CD4-positive, alpha-beta T cell treated with Interleukin-12 subunit alpha and Interleukin-12 subunit beta, for 1 hour (primary cell): ENCODE measurements around the gene SEMA3E.
"Not testable (repeated sequence)": the region's sequence is repeated elsewhere in the genome, so short reads cannot be mapped to it uniquely, and the experiment has no call there.

ENCODE experiments used
- DNase-seq: peaks from one replicate; pipeline ENCODE4 v3.0.0-alpha.2; 2020

The SEMA3E gene

DNA sequence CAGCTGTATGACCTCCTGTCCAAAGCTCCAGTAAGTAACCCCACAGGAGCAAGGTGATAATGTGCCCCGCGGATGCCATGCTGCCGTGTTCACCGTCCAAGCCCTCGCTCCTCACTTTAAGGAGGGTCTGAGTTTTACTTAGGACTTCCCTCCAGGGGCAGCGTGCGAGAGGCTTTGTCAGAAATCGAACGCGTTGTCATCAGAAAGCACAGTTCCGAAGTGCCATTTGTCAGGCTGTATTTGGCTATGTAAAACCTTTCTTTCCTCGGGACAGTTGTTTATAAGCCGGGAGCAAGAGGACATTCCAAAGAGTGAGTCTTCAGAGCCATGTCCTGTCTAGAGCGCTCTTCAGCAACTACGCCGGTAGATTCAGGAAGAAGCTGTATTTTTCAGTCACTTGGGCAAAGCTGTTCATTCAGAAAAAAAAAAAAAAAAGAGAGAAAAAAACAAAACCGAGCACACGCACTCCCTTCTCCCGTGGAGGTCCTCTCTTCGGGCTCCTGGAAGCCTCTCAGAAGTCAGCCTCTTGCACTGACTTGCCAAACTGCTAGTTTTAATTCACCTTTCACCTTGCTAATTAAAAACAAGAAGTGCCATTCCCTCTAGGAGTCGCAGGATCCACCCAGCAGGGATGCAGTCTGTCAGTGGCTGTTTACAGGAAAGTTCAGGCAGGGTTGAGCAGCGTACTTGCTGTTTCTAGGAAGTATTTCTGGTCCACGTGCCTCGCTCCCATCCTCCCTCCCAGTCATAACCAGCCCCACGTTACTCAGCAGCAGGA lies at the start of gene SEMA3E:
Gene SEMA3E, minus strand, starts transcription at position 676 of the 778 bp plus-strand sequence.
- DNase-seq = no peak

DNA sequence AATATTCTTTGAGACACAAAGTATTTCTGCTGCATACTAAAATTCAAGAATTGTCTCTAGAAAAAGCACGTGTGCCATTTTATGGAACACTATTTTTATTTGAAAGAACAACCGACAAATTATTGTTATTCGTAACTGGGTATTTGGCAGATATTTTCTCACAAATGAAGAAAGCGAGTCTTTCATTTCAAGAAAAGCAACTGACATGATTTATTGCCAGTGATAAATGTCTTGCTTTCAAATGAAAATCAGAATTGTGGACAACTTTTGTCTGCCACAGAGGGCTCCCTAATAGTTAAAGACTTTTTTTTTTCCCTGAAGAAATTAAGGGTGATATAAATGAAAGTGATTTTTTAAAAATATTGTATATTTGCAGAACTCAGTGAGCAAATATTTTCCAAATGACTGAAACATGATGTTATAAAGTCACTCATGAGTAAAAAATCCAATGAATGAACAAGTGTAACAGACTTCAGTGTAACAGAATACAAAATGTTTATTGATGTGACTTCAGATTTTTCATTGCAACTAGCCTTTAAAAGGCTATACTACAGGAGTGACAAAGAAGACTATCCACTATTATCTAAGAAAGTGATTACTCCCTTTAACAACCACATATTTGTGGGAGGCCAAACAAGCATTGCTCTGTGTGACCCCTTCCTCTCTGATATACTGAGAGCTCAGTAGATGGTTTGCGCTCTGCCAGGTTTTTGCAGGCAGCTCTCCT lies 49.0 kb upstream of the SEMA3E start:
- DNase-seq = no peak

DNA sequence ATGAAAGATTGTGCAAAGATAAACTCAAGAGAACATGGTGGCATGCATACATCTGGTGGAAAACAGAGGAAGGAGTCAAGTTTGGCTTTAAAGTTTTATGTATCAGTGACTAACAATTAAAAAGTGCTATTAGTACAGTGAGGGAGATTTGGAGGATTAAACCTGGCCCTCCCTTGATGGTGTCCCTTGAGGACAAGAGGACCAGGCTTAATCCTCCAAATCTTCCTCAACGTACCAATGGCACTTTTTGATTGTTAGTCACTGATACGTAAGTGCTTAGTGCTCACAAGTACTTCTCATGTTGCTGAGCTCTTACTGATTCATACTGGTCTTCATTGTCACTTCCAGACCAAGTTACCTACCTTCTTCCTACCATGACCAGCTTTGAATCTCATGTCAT lies 47.2 kb upstream of the SEMA3E start:
- no peak for DNase-seq

DNA sequence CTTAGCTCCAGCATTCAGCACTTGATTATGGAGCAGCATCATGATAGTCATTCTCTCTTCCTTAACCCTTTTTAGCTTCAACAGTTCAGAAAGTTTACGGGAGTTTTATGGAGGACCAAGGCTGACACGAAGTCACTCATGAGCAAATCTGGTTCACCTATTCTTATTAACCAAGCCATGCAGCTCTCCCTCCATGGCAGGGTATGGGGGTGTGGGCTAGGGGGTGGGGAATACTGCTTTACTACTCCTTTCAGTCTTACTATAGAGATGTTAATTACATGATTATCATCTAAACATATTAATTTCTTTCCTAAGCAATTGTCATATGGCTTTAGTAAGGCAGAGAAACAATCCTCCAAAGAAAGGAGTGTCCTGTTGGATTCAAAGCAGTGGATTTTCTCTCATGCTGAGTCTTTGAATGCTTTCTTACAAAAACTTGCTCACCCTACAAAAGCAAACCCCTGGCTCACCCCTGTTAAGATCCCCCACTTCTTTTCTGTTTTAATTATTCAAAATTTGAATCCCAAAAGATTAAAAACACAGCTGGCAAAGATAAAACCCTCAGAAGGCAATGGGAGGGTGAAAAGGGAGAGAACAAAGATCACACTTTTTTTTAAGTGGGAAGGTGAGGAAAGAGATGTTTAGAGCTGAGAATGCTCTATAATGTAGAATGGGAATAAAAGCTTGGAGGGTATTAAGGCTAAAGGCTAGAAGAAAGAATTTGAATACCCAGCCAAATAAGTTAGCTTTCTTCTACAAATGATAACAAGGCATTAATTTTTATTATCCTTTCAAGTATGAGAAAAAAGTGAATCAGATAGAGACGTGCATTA lies 46.4 kb upstream of the SEMA3E start:
- no peak for DNase-seq

DNA sequence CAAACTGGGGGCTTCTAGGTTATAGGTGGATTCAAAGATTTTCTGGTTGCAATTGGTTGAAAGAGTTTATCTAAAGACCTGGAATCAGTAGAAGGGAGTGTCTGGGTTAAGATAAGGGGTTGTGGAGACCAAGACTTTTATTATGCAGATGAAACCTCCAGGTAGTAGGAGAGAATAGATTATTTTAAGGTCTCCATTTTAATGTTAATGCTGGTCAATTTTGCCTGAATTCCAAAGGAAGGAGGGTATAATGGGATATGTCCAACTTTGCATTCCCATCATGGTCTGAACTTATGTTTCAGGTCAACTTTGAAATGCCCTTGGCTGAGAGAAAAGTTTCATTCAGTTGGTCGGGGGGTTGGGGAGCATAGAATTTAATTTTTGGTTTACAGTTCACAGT lies 44.3 kb upstream of the SEMA3E start:
- no peak for DNase-seq

DNA sequence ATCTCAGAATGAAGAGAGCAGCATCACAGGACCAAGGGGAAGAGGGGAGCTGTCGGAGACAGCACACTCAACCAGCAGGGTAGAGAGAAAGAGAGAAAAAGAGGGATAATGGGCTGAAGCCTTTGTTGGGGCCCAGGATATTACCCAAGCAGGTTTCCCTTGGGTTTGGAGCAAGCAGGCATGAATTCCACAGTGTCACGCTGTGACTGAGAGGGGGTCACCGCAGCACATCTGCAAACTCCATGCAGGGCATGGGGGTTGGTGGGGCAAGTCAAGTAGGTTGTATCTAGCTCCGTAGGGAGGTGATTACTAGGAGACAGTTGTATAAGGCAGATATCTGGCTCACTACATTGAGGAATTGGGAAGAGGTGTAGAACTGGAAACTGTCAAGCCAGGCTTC lies 42.2 kb upstream of the SEMA3E start:
- no peak for DNase-seq

DNA sequence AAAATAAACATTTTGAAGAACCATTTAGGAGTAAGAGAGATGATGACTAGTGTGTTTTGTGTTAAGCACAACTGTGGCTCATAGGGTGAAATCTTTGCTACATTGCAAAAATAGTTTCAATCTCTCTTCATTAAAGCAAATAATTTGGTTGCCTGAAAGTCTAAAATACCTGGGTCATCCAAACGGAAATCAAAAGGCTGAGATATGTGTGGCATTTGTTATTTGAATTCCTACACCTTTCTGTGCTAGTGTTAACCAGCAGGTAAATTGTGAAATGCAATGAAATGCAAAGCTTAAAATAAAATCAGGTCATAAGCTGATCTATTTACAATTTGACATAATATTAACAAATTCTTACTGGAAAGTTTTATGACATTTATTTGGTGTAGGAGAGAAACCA lies 40.9 kb upstream of the SEMA3E start:
- DNase-seq = no peak

DNA sequence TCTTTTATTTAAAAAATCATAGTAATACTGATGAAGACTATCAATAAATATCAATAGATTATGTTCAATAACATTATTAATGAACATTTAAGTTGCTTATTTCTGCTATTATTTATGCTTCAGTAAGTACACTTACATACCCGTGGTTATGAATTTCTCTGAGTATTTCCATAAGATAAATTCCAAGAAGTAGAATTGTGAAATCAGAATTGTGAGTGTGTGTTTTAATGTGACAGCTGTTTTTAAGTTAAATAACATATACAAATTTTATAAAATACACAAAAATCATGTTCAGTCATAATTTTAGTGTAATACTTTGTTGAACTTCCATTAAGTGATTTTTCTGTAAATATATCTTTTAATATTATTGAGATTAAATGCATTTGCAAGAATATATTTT lies 37.5 kb upstream of the SEMA3E start:
- DNase-seq = no peak

DNA sequence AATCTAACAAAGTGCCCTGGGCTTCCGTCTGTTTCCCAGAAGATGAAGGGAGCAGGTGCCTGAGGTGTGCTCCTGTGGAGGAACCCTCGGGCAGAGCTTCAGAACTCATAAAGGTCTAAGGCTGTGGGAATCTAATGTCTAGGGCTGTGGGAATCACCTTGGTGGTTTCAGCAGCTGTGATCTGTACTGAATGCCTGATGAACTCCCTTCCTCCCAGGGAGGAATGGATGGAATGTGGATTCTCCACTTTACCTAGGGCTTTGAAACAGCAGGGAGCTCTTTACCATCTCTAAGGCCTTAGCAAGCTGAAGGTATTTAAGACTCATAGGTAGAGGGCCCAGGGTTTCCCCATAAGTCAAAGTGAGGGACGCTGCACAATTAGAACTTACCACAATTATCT lies 36.0 kb upstream of the SEMA3E start:
- DNase-seq = no peak

DNA sequence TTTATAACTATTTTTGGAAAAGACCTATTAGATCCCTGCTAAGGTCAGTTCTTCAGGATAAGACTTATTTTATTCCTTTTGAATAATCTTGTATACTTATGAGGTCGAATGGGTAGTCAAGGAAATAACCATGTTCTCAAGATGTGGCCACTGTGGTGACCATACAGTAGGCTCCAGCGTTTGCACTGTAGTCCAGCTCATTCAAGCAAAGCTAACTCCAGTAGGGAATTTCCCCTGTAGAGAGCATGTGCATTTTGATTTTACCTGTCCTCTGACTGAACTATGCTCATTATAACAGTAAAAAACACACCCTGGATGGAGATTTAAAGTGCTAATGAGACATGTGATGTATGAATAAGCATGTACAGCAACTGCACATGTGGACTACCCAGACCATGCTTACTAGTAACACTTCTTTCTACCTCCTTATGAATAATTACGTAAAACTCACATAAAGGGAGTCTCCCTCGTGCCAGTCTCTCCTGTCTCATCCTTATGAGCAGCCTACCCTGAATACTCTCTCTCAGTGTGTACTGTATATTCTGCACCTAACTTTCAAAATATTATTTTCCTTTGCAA lies 32.4 kb upstream of the SEMA3E start:
- DNase-seq = no peak

DNA sequence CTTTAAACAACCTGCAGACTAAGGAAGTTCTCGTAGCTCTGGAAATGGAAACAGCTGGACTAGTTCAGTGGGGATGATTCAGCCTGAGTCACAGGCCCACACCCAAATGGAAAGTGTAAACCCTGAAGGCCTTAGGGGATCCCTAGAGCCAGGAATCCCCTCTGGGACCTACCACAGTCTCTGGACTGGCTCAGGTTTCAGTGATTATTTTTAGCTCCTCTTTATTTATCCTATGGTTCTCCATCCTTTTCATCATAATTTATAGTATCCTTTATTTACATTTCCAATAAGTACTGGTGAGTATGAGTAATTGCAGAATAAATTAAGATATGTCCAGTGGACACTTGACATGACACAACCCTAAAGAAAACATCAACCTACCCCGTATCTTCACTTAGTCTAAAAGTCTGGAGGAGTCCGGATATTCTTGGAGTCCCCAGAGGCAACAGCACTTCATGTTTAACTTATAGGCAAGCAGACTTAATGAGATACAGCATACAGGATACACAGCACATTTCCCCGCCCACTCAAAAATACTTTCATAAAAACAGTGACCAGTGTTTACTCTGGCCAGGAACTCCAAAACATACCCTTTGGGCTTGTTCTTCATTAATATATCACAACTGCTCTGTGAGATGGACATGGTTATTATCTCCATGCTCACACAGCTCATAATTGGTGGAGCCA lies 28.4 kb upstream of the SEMA3E start:
- DNase-seq = no peak

DNA sequence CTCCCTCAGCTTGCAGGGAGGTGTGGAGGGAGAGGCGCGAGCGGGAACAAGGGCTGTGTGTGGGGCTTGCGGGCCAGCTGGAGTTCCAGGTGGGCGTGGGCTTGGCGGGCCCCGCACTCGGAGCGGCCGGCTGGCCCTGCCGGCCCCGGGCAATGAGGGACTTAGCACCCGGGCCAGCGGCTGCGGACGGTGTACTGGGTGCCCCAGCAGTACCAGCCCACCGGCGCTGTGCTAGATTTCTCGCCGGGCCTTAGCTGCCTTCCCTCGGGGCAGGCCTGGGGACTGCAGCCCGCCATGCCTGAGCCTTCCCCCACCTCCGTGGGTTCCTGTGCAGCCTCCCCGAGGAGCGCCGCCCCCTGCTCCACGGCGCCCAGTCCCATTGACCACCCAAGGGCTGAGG lies 24.4 kb upstream of the SEMA3E start:
- not testable (repeated sequence) for DNase-seq

DNA sequence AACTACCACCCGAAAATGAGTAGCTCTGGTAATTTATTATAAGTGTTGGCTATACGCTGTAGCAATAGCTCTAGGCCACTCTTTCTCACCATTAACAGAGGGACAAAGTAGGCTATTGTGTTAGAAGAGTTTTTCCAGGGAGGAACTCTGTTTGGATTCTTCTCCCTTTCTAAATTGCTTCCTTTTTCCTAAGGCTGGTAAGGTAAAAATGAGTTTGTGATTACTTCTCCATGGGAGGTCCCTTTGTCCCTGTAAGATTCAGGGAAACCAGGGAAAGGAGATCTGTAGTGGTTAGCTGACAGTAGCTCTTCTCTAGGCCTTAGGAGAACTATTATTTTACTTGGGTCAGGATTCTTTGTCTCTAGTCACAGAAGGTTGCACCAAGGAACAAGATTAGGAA lies 23.2 kb upstream of the SEMA3E start:
- DNase-seq = no peak

DNA sequence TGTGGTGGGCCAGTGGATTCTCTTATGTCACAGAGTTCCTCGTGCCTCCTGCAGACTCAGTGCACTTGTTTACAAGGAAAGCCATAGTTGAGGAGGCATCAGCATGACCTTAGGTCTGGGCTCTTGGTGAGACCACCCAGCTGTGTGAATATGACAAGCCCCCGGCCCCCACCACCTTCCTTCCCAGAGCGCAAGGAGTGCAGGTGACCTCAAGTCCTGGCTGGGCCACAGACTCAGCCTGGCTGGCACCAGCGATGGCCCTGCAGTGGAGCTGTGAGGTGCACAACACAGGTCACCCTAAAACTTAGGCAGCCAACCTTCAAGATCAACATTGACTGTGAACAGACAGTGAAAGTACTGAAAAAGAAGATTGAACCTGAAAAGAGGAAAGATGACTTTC lies 14.2 kb upstream of the SEMA3E start:
- no peak for DNase-seq

DNA sequence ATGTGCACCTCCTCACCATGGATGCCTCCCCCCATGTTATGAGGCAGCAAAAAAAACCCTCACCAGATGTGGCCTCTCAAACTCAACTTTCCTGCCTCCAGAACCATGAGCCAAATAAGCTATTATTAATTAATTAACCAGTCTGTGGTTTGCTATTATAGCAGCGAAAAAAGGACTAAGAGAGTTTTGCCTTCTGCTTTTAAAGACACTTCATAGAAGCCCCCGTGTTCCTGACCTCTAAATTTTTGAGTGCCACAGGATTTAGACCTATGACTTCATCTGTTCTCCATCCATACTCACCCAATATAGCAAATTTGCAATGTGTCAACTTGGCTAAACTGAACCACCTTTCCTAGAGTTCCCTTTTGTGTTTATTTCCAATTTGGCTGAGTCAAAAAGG lies 9.2 kb upstream of the SEMA3E start:
- DNase-seq = no peak

DNA sequence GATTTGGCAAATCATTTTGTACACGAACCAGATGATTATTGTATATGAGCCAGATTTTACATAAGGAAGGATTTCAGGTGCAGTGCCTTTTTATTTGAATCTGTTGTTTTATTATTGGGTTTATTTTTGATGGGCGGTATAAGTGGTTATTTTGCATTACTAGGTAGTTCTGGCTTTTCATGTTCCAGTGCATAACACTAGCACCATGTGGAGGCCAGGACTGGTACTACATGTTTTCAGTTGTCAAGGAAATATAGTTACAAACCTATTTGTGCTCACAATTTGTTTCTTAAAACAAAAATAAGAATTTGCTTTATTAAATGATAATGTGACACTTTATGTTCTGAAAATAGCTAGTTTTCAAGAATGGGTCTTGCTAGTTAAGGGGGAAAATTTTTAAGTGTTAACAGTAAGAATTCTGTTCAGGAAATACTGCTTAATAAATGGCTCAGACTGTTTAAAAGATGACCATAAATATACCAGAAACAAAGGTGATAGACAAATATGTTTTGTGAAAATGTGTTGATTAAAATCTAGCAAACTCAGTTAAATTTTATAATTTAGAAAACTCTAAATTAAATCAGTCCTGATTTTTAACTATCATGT lies 7.1 kb upstream of the SEMA3E start:
- no peak for DNase-seq

DNA sequence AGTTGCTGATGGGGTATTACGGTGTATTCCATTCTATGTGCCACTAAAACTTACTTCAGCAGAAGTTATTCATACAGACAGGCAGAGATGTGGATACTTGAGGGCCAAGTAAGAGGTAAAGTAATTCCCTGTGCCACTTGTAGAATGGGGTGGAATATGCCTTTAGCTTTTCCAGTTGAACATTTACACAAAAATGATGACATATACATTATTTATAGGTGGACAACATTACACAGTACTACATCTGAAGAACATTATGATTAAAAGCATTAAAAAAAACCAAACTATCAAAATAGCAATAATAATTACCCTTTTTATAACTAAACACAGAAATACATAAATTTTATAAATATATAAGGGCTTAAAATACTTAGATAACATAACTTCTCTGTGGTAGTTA lies 3.5 kb upstream of the SEMA3E start:
- DNase-seq = no peak

DNA sequence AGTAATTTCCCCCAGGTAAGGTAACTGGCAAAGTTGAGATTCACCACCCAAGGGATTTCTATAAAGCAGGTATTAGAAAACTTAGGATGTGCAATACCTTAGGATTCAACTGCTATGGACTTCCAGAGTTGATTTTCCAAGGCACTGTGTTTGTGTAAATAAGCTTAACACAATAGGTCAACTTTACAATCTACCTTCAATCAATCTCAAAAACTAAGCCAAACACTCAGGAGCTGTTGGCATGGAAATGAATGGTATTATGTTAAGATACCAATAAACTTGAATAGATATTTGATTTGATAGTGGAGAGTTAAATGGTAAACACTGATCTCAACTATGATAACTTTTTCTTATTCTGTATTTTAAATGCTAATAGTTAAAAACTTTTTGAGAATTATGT lies 762 bp upstream of the SEMA3E start:
- DNase-seq = no peak

DNA sequence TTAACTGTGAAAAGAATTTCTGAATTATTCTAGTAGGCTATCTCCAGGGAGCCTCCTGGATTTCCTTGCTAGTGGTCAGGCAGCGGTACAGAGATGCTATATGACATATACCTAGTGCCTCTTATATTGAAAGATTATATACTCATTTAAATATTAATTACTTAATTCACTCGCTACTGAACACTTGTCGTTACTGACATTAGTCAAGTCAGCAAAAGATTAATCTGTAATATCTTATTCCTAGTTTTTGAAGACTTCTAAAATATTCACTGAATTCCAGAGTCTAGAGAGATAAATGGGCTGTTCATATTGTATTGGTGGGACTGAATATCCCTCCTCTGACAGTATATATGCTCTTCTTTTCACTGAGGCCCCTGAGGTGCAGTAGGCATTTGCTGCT lies 2.9 kb downstream of the SEMA3E start:
- DNase-seq = no peak

DNA sequence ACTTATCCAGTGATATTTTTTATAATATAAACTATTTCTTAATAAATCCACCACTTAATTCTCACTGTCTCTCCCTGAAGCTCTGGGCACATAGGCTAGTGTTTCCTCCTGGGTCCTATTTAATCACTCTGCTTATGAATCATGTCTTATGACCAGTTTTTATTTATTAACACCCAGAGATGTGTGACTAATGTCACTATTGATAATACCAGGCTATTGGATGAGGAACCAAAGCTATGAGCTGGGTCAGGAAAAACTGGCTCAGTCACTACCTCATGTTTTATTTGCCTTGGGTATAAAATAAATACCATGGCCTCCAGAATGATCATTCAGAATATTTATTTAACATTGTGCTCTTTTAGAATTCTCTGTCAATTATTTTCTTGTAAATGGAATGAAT lies 5.2 kb downstream of the SEMA3E start:
- no peak for DNase-seq

DNA sequence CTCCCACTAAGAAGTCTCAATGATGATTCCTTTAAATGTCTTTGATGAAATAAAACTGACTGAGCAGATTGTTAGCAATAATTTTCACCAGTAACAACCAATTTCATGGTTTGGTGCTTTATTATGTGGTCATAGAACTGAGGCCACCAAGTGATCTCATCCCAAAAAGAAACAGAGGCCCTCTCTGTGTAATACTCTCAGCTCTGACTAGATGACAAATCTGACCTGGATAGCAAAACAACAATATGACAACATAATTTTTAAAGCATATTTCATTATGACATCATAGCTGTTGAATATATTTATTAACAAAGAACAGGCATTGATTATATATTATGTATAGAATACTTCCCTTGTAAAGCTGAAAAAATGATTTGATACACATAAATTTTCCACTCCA lies 5.9 kb downstream of the SEMA3E start:
- DNase-seq = no peak
